Activated T-cell treated with anti-CD3 and anti-CD28 coated beads, Interleukin-2, amount 50 U/mL, for 24 hours (primary cell): ENCODE results near the gene HS3ST5.
"Not testable (repeated sequence)": the region's sequence is repeated elsewhere in the genome, so short reads cannot be mapped to it uniquely, and the experiment has no call there.

Experiments used
- DNase-seq: peaks from one replicate; pipeline ENCODE4 v3.0.0-alpha.2; 2020
- H3K27ac Mint-ChIP-seq: 2 replicates; pipeline ENCODE4 v1.8.0; 2020; ENCODE audit warnings: mild to moderate bottlenecking, mixed read lengths
- H3K27me3 Mint-ChIP-seq: 2 replicates; pipeline ENCODE4 v1.8.0; 2020; ENCODE audit warnings: mixed read lengths
- H3K36me3 Mint-ChIP-seq: 2 replicates; pipeline ENCODE4 v1.8.0; 2020; ENCODE audit warnings: low read depth, mixed read lengths
- H3K4me1 Mint-ChIP-seq: 2 replicates; pipeline ENCODE4 v1.8.0; 2020; ENCODE audit warnings: low read depth, mixed read lengths
- H3K4me3 Mint-ChIP-seq: 2 replicates; pipeline ENCODE4 v1.8.0; 2020; ENCODE audit warnings: mild to moderate bottlenecking, moderate library complexity, mixed read lengths
- H3K9me3 Mint-ChIP-seq: 2 replicates; pipeline ENCODE4 v1.8.0; 2020; ENCODE audit warnings: mixed read lengths

The HS3ST5 gene

DNA sequence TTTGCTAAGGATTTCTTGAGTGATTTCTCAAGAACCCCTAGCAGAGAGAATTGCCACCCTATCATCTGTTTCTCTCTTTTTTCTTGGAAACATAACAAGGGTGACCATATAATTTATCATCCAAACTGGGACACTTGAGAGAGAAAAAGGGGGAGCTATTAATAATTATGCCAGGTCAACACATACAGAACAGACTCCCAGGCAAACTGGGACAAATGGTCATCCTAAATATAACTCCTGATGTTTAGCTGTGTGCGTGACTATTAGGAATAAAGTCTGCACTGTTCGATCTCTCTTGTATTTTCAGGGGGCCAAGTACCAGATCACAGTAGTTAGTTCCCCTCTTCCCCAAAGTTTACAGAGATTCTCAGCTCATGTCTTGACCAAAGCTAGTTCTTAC, 11.7 kb upstream of the HS3ST5 start:
- Mint-ChIP-seq H3K36me3 (no peaks in the 10 kb centered on the region), H3K4me1 (no peaks in the 10 kb centered on the region), H3K9me3 (no peaks in the 10 kb centered on the region), H3K27me3 (no peaks in the 10 kb centered on the region), H3K27ac (no peak overlapping the region), H3K4me3 (no peak overlapping the region)
- no peak for DNase-seq

DNA sequence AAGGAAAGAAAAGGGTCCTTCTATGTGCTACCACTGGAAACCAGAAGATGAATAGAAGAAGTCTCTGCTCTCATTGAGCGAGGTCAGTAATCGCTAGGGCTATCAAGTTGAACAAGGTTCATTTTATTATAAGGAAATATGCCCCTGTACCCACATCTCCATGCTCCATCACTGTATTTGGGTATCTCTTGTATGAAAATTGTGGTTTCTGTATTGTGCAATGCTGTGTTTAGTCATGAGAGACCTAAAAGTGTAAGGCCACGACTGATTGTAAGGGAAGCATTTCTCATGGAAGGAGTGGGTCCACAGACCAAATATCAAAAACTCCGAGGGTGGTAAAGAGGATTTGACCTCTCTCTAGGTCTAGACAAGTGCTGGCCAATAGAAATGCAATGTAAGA, 3.6 kb upstream of the HS3ST5 start:
- no peaks in the 10 kb centered on the region for H3K36me3 Mint-ChIP-seq
- peaks cover 31% of the 10 kb centered on the region for H3K27me3 Mint-ChIP-seq
- H3K9me3 Mint-ChIP-seq, result no peaks in the 10 kb centered on the region
- no peak overlapping the region for H3K4me3 Mint-ChIP-seq
- peaks cover 6% of the 10 kb centered on the region for H3K4me1 Mint-ChIP-seq
- H3K27ac Mint-ChIP-seq, result no peak overlapping the region
- no peak for DNase-seq

DNA sequence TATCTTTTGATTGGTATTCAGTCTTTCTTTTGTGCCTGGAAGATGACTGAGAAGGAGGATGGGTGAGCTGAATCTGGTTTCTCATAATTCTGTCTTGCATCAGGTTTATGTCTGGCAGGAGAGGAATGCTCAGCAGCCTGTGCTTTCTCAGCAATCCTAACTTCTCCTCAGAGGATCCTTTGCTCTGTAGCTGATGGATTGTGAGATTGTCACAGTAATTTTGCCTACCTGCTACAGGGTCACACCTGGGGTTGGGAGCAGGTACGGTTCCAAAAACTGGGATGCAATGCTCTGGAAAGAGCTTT, 2.1 kb upstream of the HS3ST5 start:
- Mint-ChIP-seq H3K4me3 (no peak overlapping the region), H3K9me3 (no peaks in the 10 kb centered on the region), H3K4me1 (peaks cover 6% of the 10 kb centered on the region), H3K36me3 (no peaks in the 10 kb centered on the region), H3K27me3 (peaks cover 42% of the 10 kb centered on the region), H3K27ac (no peak overlapping the region)
- DNase-seq, result no peak

DNA sequence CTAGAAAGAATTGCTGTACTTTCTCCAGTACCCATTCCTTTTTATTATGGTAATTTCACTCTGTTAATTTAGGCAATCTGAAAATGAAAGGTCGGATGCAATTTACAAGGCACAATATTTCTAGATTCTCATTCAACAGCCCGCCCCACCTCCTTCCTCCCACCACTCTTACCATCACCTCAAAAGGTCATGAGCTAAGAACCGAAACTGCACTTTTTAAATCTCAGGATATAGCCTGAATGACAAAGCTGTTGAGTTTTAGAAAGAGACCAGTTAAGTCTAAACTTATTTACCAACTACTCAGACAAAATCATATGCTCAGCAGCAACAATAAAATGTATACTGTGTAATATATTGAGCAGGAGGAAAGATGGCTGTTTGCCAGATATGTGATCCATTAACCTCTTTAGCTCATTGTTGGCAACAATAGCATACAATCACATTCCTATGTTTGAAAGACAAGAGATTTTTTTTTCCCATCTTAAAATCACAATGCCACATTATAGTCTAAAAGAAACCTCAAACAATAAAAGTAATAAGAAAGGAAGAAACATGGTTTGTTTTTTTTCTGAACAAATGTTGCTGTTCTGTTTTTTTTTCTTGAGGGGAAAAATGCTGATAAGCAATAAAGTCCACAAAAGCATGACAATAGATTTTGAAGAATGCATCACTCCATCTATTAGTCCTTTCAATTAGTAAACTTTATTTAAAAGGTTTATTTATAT, 1.6 kb upstream of the HS3ST5 start:
- Mint-ChIP-seq H3K4me3 (no peak overlapping the region), H3K36me3 (no peaks in the 10 kb centered on the region), H3K27me3 (peaks cover 47% of the 10 kb centered on the region), H3K9me3 (no peaks in the 10 kb centered on the region), H3K27ac (no peak overlapping the region), H3K4me1 (peaks cover 6% of the 10 kb centered on the region)
- DNase-seq, result no peak

DNA sequence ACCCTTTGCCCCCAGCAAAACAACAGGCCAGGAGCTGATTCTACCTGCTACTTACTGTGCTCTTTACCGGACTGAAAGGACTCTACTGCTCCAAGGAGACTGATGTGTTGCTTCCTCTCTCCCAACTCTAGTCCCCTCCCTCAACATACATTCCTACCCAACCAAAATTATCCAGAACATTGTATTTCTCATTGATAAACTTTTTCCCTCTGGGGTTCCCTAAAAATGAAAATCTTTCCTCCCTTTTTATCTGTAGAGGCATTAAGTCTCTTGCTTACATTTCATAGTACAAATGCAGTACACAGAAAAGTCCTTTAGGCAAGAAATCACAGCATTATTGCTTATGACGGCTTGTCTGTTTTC, 940 bp upstream of the HS3ST5 start:
- no peak for DNase-seq
- no peaks in the 10 kb centered on the region for H3K9me3 Mint-ChIP-seq
- peaks cover 50% of the 10 kb centered on the region for H3K27me3 Mint-ChIP-seq
- no peak overlapping the region for H3K4me3 Mint-ChIP-seq
- peaks cover 6% of the 10 kb centered on the region for H3K4me1 Mint-ChIP-seq
- H3K27ac Mint-ChIP-seq, result no peak overlapping the region
- H3K36me3 Mint-ChIP-seq, result no peaks in the 10 kb centered on the region

DNA sequence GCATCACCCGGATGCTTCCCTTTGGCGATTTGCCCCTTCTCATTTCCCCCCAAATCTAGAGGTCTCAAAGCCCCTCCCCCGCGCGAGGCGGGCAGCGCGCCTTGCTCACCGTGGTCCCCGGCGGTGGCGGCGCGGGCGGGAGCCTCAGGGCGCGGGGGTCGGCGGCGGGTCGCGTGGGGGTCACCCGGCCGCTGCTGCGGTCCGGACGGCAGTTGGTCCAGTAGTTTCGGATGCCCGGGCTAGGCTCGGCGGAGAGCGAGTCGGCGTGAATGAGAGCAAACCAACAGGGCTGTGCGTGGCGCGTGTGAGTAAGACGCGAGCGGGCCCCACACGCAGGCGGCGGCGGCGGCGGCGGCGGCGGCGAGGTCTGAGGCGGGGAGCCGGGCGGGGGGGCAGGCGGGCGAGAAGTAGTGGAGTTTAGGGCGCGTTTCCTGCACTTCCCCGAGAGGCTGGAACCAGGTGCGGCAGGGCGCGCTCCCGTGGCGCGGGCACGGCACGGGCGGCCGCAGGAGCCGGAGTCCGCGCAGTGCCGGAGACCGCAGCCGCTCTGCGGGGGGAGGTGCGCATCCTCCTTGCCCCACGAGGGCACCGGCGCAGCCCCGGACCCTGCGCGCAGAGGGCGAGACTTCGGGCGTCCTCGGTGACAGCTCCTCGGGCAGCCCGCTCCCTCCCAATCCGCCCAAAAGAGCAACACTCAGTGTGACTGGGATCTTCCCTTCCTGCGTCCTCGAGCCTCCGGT, 567 bp downstream of the HS3ST5 start:
- no peaks in the 10 kb centered on the region for H3K9me3 Mint-ChIP-seq
- H3K4me3 Mint-ChIP-seq, result no peak overlapping the region
- peaks cover 6% of the 10 kb centered on the region for H3K4me1 Mint-ChIP-seq
- no peaks in the 10 kb centered on the region for H3K36me3 Mint-ChIP-seq
- peaks cover 50% of the 10 kb centered on the region for H3K27me3 Mint-ChIP-seq
- DNase-seq, result peak; percentile 25
- H3K27ac Mint-ChIP-seq, result no peak overlapping the region

DNA sequence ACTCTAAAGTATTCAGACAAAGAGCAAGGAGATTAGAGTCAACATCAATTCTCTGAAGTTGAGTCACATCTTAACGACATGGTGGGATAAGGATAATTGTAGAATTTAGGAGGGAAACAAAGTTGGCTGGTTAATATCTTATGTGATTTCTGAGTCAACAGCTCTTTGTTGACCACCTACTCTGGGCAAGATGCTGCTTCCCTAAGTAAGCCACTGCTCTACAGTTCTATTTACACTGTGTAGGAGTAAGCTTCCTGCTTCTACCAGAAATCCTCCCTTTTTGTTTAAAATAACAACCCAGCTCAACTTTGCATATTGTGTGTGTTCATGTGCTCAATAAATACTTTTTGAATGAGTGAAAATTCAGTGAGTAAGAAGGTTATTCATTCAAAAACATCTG, 3.1 kb downstream of the HS3ST5 start:
- Mint-ChIP-seq H3K27me3 (peaks cover 41% of the 10 kb centered on the region), H3K36me3 (no peaks in the 10 kb centered on the region), H3K27ac (no peak overlapping the region), H3K4me3 (no peak overlapping the region), H3K9me3 (no peaks in the 10 kb centered on the region), H3K4me1 (peaks cover 6% of the 10 kb centered on the region)
- no peak for DNase-seq

DNA sequence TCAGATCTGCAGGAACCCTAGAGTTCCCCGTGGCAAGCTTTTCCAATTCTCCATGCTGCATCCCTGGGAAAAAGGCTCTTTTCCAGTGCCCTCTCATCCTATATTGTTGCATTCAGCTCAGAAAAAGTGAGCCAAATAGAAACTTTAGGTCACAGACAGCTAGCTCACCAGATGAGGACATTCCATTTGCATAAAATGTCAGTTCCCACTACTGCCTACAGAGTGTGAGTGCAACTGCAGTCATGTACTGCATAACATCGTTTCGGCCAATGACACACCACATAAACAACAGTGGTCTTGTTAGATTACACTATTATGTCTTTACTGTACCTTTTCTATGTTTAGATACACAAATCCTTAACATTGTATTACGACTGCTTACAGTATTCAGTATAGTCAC, 8.6 kb downstream of the HS3ST5 start:
- no peak overlapping the region for H3K4me3 Mint-ChIP-seq
- no peaks in the 10 kb centered on the region for H3K4me1 Mint-ChIP-seq
- no peak overlapping the region for H3K27ac Mint-ChIP-seq
- no peaks in the 10 kb centered on the region for H3K36me3 Mint-ChIP-seq
- peaks cover 2% of the 10 kb centered on the region for H3K27me3 Mint-ChIP-seq
- no peak for DNase-seq
- no peaks in the 10 kb centered on the region for H3K9me3 Mint-ChIP-seq

DNA sequence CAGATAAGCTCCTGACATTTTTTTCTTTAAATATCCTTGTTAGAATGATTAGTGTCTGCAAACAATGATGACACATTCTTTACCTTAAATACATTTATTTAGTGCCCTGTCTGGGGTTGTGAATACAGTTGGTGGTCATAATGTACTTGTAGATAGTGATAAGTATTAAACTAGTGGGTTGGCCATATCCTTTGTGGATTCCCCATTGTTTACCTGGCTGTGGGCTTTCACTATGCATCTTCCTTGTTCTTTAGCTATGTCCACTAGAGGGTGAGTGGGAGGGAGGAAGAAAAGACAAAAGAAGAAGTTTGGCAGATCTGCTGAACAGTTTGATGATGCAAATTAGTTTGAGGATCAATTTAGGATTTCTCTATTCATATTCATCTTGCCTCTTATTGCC, 15.7 kb downstream of the HS3ST5 start:
- Mint-ChIP-seq H3K27ac (no peak overlapping the region), H3K27me3 (no peaks in the 10 kb centered on the region), H3K4me3 (no peak overlapping the region), H3K9me3 (no peaks in the 10 kb centered on the region), H3K4me1 (no peaks in the 10 kb centered on the region), H3K36me3 (no peaks in the 10 kb centered on the region)
- no peak for DNase-seq

DNA sequence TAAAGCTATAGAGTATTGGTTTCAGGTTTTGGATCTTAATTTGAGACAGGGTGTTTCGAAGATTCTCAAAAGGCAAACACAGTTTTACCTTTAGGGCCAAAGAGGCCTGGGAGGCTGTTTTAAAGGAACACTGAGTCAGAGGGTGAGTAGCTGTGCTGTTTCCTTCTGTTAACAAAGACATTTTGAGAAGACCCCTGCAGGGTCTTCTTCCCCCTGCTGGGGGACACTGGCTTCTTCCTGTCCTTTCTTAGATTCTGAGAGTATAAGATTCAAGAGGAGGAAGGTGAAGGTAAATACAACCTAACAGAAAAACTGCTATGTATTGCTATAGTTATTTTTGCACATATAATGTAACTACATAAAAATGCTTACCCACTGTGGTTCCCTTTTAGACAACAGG, 19.0 kb downstream of the HS3ST5 start:
- Mint-ChIP-seq H3K4me1 (no peaks in the 10 kb centered on the region), H3K27me3 (no peaks in the 10 kb centered on the region), H3K36me3 (no peaks in the 10 kb centered on the region), H3K27ac (no peak overlapping the region), H3K9me3 (no peaks in the 10 kb centered on the region), H3K4me3 (no peak overlapping the region)
- no peak for DNase-seq

DNA sequence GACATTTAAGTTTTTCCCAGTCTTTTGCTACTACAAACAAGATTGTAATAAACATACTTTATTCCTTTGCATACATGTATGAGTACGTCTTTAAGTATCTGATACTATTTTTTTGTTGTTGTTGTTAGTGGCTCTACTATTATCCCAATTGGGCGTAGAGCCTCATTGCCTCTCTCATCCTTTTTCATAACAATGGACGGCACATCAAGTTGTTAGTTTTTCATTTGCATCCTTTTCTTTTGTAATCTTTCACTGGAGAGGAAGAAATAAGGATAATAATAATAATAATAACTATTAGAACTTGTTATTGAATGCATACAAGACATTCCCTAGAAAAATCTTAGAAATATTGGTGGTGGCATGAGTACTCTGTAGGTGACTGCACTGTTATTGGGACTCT, 23.1 kb downstream of the HS3ST5 start:
- Mint-ChIP-seq H3K4me1 (no peaks in the 10 kb centered on the region), H3K27me3 (no peaks in the 10 kb centered on the region), H3K4me3 (no peak overlapping the region), H3K36me3 (no peaks in the 10 kb centered on the region), H3K9me3 (no peaks in the 10 kb centered on the region), H3K27ac (no peak overlapping the region)
- DNase-seq, result no peak

DNA sequence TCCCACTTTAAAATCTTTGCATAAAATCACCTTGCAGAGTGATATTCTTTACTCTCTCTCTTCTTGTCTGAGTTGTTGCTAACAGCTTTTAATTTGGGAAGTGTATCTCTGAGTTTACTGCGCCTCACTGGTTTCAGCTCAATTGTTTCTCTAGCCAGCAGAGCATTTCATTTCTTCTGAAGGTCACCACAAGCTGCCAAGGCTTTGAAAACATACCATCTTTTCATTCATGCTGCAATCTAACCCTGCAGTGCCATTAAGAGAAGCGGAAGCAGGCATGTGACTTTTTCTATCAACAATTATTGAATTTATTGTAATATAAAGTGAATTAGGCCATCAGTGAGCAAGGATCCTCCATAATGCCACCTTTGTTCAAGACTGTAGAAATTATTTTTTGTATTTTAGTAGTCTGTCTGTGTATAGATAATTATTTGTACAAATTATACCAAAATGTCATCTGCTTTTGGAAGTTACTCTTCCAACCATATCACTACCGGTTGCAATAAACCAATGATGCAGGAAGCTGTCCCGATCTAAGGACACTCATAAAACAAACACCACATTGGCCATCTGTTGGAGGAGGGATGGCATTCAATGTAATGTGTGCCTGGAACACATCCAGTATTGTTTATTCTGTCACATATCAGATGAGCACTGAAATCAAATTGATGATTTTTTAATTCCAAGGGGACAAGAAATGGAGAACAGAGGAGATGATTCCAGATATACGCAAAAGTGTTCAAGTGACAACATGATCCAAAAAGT, 26.8 kb downstream of the HS3ST5 start:
- Mint-ChIP-seq H3K9me3 (no peaks in the 10 kb centered on the region), H3K4me1 (no peaks in the 10 kb centered on the region), H3K4me3 (no peak overlapping the region), H3K27ac (no peak overlapping the region), H3K36me3 (no peaks in the 10 kb centered on the region), H3K27me3 (no peaks in the 10 kb centered on the region)
- DNase-seq, result no peak

DNA sequence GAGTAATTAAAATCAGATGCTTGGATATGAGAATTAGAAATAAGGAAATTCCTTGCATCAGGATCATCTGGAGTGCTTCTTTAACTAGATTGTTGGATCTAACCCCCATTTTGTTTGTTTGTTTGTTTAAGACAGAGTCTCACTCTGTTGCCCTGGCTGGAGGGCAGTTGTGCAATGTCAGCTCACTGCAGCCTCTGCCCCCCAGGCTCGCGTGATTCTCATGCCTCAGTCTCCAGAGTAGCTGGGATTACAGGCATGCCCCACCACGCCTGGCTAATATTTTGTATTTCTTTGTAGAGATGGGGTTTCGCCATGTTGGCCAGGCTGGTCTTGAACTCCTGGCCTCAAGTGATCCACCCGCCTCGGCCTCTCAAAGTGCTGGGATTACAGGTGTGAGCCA, 29.0 kb downstream of the HS3ST5 start:
- H3K27ac Mint-ChIP-seq, DNase-seq, H3K9me3 Mint-ChIP-seq, H3K27me3 Mint-ChIP-seq, H3K4me1 Mint-ChIP-seq, H3K36me3 Mint-ChIP-seq, H3K4me3 Mint-ChIP-seq: not testable (repeated sequence)

DNA sequence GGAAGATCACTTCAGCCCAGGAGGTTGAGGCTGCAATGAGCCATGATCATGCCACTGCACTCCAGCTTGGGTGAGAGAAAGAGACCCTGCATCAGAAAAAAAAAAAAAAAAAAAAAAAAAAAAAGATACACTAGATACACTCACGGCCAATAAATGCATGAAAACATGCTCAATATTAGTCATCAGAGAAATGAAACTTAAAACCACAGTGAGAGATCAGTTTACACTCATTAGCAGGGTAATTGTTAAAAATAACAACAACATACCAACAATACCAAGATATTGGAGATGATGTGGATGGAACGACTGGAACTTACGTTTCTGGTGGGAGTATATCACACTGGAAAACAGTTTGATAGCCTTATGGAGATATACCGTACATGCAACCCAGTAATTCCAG, 29.9 kb downstream of the HS3ST5 start:
- Mint-ChIP-seq H3K27ac (no peak overlapping the region), H3K9me3 (no peaks in the 10 kb centered on the region), H3K4me3 (no peak overlapping the region), H3K27me3 (no peaks in the 10 kb centered on the region), H3K36me3 (no peaks in the 10 kb centered on the region), H3K4me1 (no peaks in the 10 kb centered on the region)
- DNase-seq, result no peak

DNA sequence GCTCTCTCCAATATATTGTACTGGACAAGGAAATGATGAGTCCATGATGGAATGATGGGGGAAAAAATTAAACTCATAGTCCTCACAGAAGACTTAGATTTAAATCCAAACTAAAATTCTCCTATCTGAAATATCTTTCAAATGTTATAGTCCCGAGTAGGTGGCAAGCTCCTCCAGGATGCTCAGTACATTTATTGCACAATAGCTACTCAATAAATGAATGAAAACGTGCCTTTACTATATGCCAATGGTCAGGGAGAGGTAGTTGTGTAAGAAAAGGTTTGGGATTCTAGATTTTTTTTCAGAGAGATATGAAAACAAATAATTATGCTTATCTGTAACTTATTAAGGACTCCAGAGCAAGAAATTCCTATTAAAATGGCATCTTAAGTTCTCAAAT, 32.8 kb downstream of the HS3ST5 start:
- Mint-ChIP-seq H3K4me3 (no peak overlapping the region), H3K9me3 (no peaks in the 10 kb centered on the region), H3K27me3 (no peaks in the 10 kb centered on the region), H3K4me1 (no peaks in the 10 kb centered on the region), H3K27ac (no peak overlapping the region), H3K36me3 (no peaks in the 10 kb centered on the region)
- DNase-seq, result no peak
